NCI-H2196 (cell line): ENCODE data around the gene SRRM2.

Experiments used
- DNase-seq: peaks from one replicate; lab custom pipeline; 2025; ENCODE audit not compliant: unreplicated experiment; lab: John Stamatoyannopoulos, UW

The SRRM2 gene

DNA sequence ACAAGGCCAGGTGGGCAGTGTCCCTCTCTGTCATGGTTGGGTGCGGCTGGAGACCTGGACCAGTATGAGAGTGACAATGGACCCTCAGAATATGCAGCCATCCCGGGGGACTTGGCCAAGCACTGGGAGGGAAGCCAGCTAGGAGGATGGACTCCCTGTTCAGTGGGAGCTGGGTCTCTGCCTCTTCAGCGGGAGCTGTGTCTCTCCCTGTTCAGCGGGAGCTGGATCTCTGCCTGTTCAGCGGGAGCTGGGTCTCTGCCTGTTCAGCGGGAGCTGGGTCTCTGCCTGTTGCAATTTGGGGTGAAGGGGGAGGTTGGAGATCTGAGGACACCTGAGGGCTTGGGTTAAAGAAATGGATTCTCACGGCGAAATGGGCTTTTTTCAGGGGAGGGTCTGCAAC lies 38.7 kb downstream of the SRRM2 start:
- no peak for DNase-seq

DNA sequence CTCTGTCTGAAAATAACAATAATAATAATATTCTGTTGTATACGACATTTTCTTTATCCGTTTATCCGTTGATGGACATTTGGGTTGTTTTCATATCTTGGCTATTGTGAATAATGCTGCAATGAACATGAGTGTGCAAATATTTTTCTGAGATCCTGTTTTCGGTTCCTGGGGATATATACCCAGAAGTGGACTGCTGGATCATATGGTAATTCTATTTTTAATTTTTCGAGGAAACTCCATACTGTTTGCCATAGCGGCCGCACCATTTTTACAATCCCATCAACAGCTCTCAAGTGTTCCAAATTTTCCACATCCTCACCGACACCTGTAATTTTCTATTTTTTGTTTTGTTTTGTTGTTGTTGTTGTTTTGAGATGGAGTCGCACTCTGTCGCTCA lies 40.5 kb downstream of the SRRM2 start:
- no peak for DNase-seq

DNA sequence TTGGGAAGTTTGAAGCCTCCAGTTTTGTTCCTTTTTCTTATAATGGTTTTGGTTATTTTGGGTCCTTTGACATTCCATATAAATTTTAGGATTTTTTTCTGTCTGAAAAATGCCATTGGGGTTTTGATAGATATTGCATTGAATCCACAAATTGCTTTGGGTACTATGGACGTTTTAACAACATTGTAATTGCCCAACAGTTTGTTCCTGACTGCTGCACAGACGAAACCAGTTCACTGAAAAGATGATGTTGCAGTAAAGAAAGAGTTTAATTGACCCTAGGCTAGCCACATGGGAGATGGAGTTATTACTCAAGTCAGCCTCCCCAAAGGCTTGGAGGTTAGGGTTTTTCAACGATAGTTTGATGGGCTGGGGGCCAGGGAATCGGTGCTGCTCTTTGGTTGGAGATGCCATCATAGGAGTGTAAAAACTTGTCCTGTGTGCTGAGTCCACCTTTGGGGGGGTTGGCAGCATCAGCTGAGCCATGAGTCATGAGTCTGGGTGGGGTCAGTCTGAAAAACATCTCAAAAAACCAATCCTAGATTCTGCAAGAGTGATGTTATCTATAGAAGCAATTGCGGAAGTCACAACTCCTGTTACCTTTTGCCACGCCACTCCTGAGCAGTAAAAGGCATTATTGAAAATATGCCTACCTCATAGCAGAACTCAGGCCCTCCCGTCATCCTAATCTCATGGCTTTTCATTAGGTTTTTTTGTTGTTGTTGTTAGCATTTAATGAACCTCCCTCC lies 43.1 kb downstream of the SRRM2 start:
- no peak for DNase-seq

DNA sequence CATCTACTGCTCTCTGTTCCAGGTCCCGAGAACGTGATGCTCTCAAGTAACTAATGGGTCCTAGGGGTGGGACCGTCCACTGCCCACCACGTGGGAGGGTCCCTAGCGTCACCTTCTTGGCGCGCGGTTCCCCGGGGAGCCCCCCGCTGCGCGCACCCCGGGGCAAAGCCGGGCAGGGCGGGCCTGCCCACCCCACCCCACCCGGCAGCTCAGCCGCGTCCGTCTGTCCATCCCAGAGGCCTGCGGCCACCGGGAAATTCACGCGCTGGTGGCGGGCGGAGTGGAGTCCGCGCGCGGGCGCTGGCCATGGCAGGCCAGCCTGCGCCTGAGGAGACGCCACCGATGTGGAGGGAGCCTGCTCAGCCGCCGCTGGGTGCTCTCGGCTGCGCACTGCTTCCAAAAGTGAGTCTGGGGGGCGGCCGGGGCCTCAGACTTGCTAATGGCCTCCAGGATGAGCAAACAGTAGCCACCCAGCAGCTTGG lies 46.3 kb downstream of the SRRM2 start:
- DNase-seq = no peak

DNA sequence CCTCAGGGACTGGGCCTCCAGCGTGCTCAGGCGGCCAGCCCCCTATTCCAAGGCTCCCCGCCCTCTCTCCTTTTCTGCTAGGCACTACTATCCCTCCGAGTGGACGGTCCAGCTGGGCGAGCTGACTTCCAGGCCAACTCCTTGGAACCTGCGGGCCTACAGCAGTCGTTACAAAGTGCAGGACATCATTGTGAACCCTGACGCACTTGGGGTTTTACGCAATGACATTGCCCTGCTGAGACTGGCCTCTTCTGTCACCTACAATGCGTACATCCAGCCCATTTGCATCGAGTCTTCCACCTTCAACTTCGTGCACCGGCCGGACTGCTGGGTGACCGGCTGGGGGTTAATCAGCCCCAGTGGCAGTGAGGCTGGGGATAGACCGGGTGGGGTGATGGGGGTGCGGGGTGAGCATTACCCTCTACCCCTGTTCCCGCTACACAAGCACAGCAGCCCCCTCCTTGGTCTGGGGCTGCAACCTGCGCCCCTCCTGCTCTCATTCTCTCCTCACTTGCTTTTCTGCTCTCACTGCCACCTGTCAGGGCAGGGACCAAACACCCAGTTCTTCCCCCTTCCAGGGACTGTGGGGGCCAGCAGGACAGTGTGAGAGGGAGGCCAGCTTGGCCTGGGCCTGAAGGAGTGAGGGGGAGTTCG lies 46.9 kb downstream of the SRRM2 start:
- DNase-seq = no peak

DNA sequence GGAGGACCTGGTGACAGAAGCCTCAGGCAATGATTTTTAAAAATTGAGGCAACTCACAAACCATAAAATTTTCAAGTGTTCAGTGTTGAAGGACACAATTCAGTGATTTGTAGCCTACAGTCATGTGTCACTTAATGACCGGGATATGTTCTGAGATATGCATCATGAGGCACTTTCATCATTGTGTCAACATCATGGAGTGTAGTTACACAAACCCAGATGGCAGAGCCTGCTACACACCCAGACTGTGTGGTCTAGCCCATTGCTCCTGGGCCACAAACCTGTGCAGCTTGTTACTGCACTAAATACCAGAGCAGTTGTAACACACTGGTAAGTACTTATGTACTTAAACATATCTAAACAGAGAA lies 47.4 kb downstream of the SRRM2 start:
- DNase-seq = peak; percentile 33

DNA sequence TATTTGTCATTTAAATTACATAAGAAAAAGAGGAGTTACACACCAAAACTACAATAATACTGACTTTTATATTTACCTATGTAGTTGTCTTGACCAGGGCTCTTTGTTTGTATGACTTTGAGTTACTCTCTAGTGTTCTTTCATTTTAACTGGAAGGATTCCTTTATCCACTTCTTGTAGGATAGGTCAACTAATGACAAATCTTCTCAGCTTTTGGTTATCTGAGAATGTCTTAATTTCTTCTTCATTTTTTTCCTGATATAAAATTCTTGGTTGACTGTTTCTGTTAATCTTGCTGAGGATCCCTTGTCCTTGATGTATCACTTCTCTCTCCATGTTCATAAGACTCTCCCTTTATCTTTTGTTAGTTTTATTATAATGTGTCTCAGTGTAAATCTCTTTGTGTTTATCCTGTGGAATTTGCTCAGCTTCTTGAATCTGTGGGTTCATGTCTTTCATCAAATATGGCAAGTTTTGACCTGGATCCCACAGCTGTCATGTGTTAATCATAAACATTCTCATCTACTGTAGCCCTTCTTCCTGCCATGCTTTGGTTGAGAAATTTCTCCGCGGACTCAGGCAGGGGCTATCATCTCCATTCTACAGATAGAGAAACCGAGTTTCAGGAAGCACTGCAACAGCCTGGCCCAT lies 51.2 kb downstream of the SRRM2 start:
- no peak for DNase-seq

DNA sequence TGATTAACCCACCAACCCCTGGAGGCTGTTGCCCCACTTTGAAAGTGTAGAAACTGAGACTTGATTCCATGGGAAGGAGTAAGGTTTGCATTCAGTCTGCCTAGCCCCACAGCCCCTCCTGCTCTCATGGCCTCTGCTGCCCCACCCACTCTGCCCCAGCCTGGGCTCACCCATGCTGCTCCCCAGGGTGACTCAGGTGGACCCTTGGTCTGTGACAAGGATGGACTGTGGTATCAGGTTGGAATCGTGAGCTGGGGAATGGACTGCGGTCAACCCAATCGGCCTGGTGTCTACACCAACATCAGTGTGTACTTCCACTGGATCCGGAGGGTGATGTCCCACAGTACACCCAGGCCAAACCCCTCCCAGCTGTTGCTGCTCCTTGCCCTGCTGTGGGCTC lies 52.3 kb downstream of the SRRM2 start:
- no peak for DNase-seq

DNA sequence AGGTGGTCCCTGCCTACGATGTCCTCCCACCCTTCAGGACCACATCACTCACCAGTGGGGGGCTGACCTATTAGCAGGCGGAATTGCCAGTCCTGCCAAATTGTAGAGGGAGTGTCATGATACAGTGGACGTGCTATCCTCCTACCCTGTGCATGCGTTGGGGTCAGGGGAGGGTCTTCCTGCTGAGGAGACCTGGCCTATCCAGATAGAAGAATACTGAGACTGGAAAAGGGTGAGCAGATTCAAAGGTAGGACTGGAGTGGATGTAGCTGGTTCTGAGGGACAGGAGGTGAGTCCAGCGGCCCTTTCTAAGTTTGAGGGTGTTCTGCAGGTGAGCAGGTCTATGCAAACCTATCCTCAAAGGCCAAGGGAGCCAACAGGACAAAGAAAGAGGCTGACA lies 53.8 kb downstream of the SRRM2 start:
- DNase-seq = no peak

DNA sequence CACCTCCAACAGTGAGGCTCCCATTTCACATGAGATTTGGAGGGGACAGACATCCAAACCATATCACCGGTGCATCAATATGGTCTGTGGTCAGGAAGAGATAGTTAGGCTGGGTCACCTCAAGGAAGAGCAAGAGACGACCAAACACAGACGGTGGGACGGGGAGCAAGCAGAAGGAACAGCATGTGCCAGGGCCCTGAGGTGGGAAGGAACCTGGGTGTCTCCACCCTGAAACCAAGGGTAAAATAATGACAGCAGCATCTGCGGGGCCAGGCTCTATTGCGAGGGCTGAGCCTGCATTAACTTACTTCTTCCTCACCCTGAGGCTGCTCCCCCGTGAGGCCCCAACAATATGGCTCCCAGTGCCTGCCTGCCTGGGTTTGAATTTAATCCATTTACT lies 55.7 kb downstream of the SRRM2 start:
- DNase-seq = no peak

DNA sequence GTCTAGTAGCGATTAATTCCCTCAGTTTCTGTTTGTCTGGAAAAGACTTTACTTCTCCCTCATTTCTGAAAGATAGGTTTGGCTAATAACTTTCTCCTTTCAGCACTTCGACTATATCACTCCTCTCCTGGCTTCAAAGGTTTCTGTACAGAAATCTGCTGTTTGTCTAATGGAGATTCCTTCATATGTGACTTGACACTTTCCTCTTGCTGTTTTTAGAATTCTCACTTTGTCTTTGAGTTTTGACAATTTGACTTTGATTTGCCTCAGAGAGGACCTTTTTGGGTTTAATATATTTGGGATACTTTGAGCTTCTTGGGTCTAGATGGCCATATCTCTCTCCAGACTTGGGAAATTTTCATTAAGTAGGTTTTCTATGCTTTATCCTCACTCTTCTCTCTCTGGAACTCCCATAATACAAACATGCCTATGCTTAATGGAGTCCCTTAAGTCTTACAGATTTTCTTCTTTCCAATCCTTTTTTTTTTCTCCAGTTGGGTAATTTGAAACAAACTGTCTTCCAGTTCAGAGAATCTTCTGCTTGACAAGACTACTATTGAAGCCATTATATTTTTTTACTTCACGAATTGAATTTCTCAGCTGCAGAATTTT lies 56.8 kb downstream of the SRRM2 start:
- no peak for DNase-seq

DNA sequence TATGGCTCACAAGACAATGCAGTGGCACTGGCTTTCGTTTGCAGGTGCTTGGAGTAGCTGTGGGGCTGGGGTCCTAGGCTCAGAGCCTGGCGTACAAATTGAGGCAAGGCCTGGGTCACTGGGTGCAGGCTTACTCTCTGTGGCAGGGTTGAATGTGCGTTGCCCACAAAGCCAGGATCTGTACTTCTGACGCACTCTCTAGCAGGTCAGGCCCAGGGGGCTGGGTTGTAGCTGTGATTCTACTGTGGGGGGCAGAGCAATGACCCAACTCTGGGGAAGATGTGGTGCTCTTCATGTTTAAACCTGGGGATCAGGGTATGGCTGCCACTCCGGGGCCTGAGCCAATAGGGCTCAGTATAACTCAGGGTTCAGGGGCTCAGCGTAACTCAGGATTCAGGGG lies 58.2 kb downstream of the SRRM2 start:
- DNase-seq = no peak

DNA sequence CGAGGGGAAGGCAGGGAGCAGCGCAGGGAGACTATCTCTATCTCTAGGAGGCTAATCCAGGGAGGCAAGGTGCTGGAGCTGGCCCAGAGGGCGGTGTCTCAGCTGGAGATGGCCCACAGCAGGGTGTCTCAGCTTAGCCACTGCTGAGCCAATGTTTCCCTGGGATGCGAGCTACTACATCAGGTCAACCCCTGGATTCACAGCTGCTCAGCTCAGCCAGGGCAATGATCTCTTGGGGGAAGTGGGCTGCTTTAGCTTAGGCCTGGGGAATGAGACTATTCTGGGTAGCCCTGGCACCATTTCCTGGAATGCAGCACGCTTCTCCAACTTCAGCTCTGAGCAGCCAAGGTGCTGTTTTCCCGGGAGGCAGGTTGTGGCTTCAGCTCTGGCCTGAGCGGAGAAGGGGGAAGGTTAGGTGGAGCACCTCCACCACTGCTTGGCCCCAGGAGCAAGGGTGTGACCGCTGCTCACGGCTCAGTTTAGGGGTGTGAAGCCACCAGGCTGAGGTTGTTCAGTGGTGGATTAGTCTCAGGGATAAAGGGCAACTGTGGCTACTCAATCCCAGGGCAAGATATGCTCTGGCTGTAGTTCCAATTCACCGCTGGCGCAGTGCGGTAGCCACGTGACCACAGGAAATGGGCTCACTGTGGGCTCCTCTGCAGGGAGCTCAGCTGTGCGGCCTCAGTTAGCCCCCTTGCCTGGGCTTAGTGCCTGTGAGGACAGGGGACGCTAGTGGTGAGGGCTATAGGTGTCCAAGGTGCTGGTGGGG lies 59.4 kb downstream of the SRRM2 start:
- no peak for DNase-seq

DNA sequence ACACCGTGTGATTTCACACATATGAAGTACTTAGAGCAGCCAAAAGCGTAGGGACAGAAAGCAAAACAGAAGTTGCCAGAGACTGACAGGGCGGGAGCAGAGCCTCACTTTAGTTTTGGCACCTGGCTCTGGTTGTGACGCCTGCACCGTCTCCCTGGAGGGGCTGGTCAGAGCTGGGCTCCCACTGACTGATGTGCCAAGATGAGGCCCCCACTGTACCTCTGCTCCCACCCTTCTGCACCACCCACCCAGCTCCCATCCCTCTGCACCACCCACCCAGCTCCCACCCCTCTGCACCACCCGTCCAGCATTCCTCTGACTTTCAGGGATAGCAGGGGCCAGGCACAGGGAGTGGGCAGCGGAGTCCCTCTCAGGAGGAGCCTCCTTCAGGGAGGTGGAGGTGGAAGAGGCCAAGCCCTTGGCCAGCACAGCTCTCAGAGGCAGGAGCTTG lies 61.4 kb downstream of the SRRM2 start:
- DNase-seq = no peak

DNA sequence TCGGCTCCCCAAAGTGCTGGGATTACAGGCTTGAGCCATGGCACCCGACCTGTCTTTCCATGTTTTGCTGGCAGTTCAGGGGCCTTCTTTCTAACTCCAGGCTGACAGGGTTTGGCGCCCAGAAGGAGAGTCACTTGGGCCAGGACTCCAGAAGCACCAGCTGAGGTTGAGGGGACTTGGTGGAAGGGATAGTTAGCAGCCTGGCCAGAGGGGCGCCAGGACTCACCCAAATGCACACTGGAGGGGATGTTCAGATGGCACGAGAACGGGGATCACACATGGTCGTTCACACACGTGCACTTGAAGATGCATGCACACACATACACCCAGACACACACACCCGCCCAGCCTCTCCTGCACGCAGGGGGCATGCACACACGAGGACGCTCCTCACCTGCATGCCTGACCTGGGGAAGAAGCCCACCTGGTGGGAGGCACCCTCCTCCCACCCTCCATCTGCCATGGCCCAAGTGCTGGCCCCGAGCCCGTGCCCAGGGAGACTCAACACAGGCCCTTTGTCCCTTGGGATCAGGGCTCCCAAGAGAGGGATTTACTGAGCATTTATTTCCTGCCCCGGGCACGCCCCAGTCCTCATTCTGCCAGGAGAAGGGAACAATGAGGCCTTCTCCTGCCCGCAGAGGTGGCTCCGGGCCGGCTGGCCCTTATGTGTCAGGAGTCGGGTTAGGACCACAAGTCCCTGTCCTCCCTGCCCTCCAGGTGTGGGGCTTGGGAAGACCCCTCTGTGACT lies 62.3 kb downstream of the SRRM2 start:
- no peak for DNase-seq

DNA sequence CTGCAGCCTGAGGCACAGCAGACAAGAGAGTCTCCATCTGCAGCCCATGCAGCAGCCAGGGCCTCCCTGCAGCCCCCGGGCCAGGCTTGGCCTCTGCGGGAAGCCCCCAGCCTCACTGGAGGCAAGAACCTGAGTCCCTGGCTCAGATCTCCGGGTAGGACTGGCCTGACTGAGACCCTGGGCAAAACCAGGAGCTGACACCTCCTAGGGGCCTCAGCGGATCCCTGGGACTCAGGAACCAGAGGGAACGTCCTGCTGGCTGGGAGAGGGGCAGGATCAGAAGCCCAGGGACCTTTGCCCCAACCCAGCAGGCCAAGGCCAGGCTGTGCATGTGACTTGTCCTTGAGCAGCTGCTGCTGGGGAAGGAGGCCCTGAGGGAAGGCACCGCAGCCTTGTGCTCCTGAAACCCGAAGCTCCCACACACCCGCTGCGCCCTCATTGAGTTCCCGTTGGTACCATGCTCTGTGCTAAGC lies 62.9 kb downstream of the SRRM2 start:
- no peak for DNase-seq

DNA sequence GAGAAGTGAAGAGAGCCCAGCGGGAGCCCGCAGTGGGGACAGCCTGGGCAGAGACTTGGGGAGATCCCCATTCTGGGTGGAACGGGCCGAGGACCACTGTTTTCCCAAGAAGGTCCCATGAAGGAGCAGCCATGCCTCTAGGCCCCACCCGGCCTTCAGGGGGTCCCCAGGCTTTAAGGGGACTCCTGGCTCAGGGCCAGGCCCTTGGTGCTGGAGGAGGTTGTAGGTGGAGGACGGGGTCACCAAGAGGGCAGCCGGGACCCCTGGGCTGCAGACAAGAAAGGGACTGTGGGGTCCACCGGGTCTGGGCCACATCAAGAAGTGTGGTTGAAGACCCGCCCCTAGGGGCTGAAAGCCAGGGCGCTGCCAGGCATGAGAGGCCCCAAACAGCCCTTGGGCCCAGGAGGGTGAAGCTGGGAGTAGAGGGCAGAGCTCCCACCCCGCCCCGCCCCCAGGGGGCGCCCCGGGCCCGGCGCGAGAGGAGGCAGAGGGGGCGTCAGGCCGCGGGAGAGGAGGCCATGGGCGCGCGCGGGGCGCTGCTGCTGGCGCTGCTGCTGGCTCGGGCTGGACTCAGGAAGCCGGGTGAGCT lies 64.4 kb downstream of the SRRM2 start, which contains the start of gene PRSS21:
Gene PRSS21 (plus strand): TSS at position 487 of the 589 bp plus-strand sequence. CDS start 32 bp downstream, at position 519.
- no peak for DNase-seq

DNA sequence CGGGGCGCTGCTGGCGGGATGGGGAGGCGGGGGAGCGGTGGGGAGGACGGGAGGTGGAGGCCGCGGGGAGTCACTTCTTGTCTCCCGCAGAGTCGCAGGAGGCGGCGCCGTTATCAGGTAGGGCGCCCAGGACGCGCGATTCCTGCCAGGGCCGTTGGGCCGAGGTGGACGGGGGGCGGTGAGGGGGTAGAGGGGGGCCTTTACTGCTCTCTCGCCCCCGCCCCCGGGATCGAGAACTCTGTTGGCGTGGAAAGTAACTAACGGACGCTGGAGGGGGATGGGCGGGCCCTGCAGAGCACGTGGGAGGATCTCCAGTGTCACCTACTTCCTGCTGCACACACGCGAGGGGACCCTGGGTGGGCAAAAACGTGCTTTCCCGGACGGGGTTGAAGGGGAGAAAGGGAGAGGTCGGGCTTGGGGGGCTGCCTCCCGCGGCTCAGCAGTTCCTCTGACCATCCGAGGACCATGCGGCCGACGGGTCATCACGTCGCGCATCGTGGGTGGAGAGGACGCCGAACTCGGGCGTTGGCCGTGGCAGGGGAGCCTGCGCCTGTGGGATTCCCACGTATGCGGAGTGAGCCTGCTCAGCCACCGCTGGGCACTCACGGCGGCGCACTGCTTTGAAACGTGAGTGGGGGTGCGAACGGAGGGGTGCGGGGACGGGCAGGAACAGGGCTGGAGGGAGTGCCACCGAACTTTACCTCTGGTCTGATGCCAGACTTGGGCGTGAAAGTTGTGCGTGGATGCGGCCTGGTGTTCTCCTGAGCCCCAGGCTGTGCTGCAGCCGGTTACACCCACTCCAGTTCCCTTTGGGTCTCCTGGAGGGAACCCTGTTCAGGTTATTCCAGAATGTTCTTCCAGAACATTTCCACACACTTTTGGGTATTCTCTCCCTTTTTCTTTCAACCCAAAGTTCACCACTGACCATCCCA lies 65.2 kb downstream of the SRRM2 start:
- no peak for DNase-seq
